SK-N-MC (cell line): ENCODE results near the gene SLC7A1.

ENCODE experiments used
- EZH2 ChIP-seq: fragments of 200-600 bp; sonication (generic); IDR thresholded peaks from one replicate; pipeline ENCODE4 v1.6.1; 2017; ENCODE audit warnings: antibody characterized with exemption
- POLR2AphosphoS5 ChIP-seq: IDR thresholded peaks from 2 replicates; pipeline ENCODE4 v1.6.1; 2012; ENCODE audit warnings: mild to moderate bottlenecking, low read depth, low read length, borderline replicate concordance

DNA sequence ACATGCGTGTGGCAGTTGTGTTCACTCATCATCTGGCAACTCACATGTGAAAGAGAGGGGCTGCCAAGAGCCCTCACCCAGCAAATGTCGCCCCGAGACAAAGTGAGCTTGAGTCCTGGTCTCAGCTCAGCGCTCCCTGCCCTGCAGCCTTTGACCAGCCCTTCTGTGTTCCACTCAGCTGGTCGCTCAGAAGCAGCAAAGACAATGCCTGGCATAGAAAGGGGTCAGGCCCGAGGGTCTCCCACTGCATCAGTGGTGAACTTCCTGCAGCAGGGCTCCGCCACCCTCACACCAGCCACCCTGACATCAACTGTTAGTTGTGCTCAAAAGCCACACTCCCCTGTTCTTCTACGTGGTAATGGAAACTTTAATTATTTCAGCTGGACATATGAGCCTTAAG, 68.0 kb downstream of the SLC7A1 start:
- TF ChIP-seq EZH2, result no peak
- no peak for TF ChIP-seq POLR2AphosphoS5
